ENCODE results near the gene GABRB3.

The GABRB3 gene

GRCh38 chr15:26521691-26522198, 251.1 kb downstream of the GABRB3 start:
- H3K9me3 Mint-ChIP-seq: peaks cover 7% of the 10 kb centered on the region
- H3K4me1 Mint-ChIP-seq: no peaks in the 10 kb centered on the region
- no peak overlapping the region for H3K27ac Mint-ChIP-seq
- DNase-seq (ENCODE audit: low spot score in 2 of 2) (no peak), ATAC-seq (no peak)
- no peaks in the 10 kb centered on the region for H3K36me3 Mint-ChIP-seq
- no peak overlapping the region for H3K4me3 Mint-ChIP-seq

GRCh38 chr15:26521130-26521529, 251.7 kb downstream of the GABRB3 start:
- H3K4me3 Mint-ChIP-seq: no peak overlapping the region
- no peak overlapping the region for H3K27ac Mint-ChIP-seq
- ATAC-seq (no peak), DNase-seq (ENCODE audit: low spot score in 2 of 2) (no peak)
- H3K4me1 Mint-ChIP-seq: no peaks in the 10 kb centered on the region
- H3K9me3 Mint-ChIP-seq: peaks cover 7% of the 10 kb centered on the region
- H3K36me3 Mint-ChIP-seq: no peaks in the 10 kb centered on the region

GRCh38 chr15:26518885-26519284, 254.0 kb downstream of the GABRB3 start:
- no peak for DNase-seq (ENCODE audit: low spot score in 2 of 2)
- H3K9me3 Mint-ChIP-seq: peaks cover 7% of the 10 kb centered on the region
- no peaks in the 10 kb centered on the region for H3K36me3 Mint-ChIP-seq
- ATAC-seq: no peak
- no peak overlapping the region for H3K27ac Mint-ChIP-seq
- H3K4me3 Mint-ChIP-seq: no peak overlapping the region
- H3K4me1 Mint-ChIP-seq: no peaks in the 10 kb centered on the region

- DNase-seq (ENCODE audit: low spot score in 2 of 2): no peak
- Mint-ChIP-seq H3K4me1 (no peaks in the 10 kb centered on the region), H3K9me3 (peaks cover 2% of the 10 kb centered on the region), H3K27ac (no peak overlapping the region), H3K36me3 (no peaks in the 10 kb centered on the region), H3K4me3 (no peak overlapping the region)
- ATAC-seq: no peak
These were observed 256.5 kb downstream of the GABRB3 start for GRCh38 chr15:26516102-26516980.

- H3K9me3 Mint-ChIP-seq: peaks cover 11% of the 10 kb centered on the region
- H3K27ac Mint-ChIP-seq: no peak overlapping the region
- no peaks in the 10 kb centered on the region for H3K36me3 Mint-ChIP-seq
- ATAC-seq (no peak), DNase-seq (ENCODE audit: low spot score in 2 of 2) (no peak)
- H3K4me1 Mint-ChIP-seq: no peaks in the 10 kb centered on the region
- H3K4me3 Mint-ChIP-seq: no peak overlapping the region
These were observed 268.9 kb downstream of the GABRB3 start for GRCh38 chr15:26504009-26504408.

Data from stimulated activated effector memory CD8-positive, alpha-beta T cell treated with anti-CD3 and anti-CD28 coated beads, Interleukin-12 subunit alpha, Interleukin-12 subunit beta, amount 100 ng/mL, for 72 hours (primary cell).